Hematopoietic multipotent progenitor cell treated with erythropoietin and hydrocortisone succinate and interleukin-3 and kit ligand, for 17 days (in vitro differentiated cells): ENCODE measurements around the gene FAM163B.

ENCODE experiments used
- DNase-seq: peaks from one replicate; pipeline ENCODE4 v3.0.0-alpha.2; 2015; ENCODE audit warnings: low spot score

Gene FAM163B

DNA sequence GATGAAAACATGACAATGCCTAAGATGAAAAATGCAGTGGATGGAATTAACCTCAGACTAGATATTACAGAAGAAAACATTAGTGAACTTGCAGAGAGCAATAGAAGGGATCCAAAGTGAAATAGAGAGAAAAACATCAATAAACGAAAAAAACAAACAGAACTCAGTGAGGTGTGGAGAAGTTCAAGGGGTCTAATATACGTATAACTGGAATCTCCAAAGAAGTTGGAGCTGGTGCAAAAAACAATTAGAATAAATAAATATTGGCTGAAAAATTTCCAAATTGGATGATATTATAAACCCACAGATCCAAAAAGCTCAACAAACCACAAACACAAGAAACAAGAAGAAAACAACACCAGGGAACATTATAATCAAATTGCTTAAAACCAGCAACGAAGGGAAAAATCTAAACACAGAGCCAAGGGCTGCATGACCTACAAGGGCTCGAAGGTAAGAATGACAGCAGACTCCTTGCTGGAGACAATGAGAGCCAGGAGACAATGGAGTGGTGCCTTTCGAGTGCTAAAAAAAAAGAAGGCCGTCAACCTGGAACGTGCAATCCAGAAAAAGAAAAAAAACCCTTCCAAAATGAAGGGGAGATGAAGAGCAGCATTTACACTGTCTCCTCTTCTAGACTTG lies 11.8 kb downstream of the FAM163B start:
- no peak for DNase-seq

GRCh38 chr9:133595910-133596309 lies 13.3 kb downstream of the FAM163B start:
- no peak for DNase-seq

DNA sequence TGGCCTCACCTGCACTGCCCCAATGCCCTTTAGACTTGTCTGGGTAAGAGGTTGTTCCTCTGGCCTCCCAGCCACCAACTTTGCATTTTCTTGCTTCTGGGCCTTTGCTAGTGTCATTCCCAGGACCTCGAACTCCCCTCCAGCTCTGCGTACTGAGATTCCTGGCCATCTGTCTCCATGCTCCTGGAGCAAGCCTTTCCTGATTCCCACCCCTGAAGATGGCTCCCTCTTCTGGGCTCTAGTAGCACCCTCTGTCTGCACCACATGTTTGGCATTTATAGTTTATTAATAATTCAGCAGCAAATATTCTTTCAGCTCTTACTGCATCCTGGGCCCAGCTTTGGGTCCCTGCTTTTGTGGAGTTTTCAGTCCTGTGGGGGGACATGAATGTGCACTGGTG lies 14.9 kb downstream of the FAM163B start:
- DNase-seq: no peak

GRCh38 chr9:133593587-133594253 lies 15.5 kb downstream of the FAM163B start:
- no peak for DNase-seq

- DNase-seq: no peak
These were observed 16.3 kb downstream of the FAM163B start for GRCh38 chr9:133592731-133593409.

- DNase-seq: no peak
These were observed 17.2 kb downstream of the FAM163B start for GRCh38 chr9:133591985-133592384.

DNA sequence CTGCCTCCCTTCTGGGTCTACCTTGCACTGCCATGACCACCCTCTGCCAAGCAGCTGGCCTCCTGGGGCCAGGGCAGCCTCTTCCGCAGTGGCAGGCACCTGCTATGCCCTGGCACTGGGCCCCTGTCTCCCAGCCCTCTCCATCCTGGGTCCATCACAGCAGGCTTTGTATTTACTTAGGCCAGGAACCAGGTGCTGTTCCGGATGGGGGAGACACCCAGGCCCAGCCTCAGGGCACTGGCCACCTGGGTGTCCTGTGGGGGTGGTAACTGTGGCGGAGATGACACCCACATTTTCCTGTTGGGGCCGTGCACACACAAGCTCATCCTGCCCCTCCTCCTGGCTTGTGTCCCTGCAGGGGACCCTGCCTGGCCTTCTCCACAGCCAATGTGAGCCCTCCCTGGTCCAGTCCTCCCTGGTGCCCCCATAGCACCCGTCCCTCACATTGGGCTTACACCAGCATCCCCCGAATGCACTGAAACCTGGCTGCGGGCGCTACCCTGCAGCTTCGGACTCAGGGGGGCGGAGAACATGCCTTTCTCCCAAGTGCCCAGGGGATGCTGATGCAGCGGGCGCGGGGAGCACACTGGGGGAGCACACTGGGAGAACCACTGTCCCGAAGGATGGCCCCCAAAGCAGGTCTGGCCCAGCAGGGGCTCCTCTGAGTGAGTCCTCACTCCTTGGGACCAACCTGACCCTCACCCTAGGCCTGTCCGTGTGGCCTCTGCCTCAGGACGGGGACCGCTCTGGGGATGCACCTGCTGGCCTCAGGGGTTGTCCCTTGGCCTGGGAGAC lies 17.9 kb downstream of the FAM163B start:
- DNase-seq: no peak

GRCh38 chr9:133590231-133590855 lies 18.8 kb downstream of the FAM163B start:
- no peak for DNase-seq

GRCh38 chr9:133589454-133590227 lies 19.5 kb downstream of the FAM163B start:
- DNase-seq: peak; percentile 38

DNA sequence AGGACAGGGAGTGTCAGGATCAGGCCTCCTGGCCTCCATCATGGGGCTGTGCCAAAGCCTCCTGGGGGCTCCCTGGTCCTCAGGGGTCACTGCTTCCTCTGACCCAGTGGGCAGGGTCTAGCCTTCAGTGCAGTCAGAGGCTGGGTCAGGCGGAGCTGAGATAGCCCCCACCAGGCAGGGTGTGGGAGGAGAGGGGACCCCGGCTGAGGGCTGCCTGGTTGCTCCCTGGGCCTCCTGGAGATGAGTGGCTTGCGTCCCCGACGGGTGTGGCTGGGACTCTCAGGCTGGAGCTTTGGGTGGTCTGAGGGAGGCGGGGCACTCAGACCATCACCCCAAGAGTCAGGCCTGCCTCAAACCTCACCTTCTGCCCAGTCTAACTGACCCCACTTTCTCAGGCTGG lies 21.7 kb downstream of the FAM163B start:
- no peak for DNase-seq

- DNase-seq: no peak
These were observed 22.1 kb downstream of the FAM163B start for GRCh38 chr9:133587051-133587450.

GRCh38 chr9:133585481-133586351 lies 23.5 kb downstream of the FAM163B start:
- DNase-seq: no peak

- no peak for DNase-seq
These were observed 24.4 kb downstream of the FAM163B start for GRCh38 chr9:133584559-133585476.

DNA sequence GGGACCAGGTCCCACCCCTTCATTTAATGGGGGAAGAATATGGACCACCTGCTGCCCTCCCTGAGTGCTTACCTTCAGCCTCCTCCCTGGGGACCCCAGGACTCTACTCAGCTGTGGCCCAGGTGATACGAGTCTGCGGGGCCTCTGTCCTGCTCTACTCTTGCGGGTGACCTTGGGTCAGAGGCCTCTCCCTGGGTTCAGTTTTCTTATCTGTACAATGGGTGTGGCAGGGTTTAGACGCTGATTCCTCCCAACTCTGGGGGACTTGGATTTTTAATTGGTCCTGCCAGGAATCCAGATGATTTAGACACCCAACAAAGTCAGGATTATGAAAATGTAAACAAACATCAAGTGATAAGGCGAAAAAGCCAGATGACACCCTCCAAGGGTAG lies 25.0 kb downstream of the FAM163B start:
- no peak for DNase-seq

GRCh38 chr9:133583586-133583985 lies 25.6 kb downstream of the FAM163B start:
- no peak for DNase-seq

- DNase-seq: no peak
These were observed 26.1 kb downstream of the FAM163B start for GRCh38 chr9:133583111-133583510.

GRCh38 chr9:133582501-133583045 lies 26.6 kb downstream of the FAM163B start:
- DNase-seq: no peak

- DNase-seq: no peak
These were observed 27.5 kb downstream of the FAM163B start for GRCh38 chr9:133581513-133582343.
